Breast epithelium (tissue), 3 donors: ENCODE data around the gene ZNF407.

ENCODE experiments used
- CTCF ChIP-seq, 3 donors: fragments of 450-650 bp; IDR thresholded peaks; one replicate each; pipeline ENCODE4 v1.5.1; 2016 to 2017; ENCODE audit warnings: antibody characterized with exemption in 3 of 3, mild to moderate bottlenecking in 3 of 3, moderate library complexity in 3 of 3
- POLR2A ChIP-seq: fragments of 450-650 bp; IDR thresholded peaks from one replicate; pipeline ENCODE4 v1.6.1; 2016; ENCODE audit warnings: antibody characterized with exemption, mild to moderate bottlenecking, moderate library complexity
- POLR2AphosphoS5 ChIP-seq, 3 donors: sonication (generic); formaldehyde crosslinking; IDR thresholded peaks; one replicate each; pipeline ENCODE4 v1.6.1; 2017; ENCODE audit warnings: antibody characterized with exemption in 3 of 3

GRCh38 chr18:74715865-74716712 is 118.4 kb downstream of the ZNF407 start:
- no peak for TF ChIP-seq CTCF (IDR thresholded peaks at IDR 0.05)
- no peak for TF ChIP-seq POLR2AphosphoS5 (IDR thresholded peaks at IDR 0.05)
- TF ChIP-seq POLR2A, result no peak
